AG09319 (cell line): Measurements from ENCODE around the gene TNNC2.
"Not testable (repeated sequence)": the region's sequence is repeated elsewhere in the genome, so short reads cannot be mapped to it uniquely, and the experiment has no call there.

Experiments
- DNase-seq: peaks from one replicate; pipeline ENCODE4 v3.0.0-alpha.2; 2010; ENCODE audit warnings: low read depth; ENCODE audit errors: extremely low read depth
- CTCF ChIP-seq: IDR thresholded peaks from 2 replicates; pipeline ENCODE4 v1.5.1; 2011; ENCODE audit warnings: low read depth, mild to moderate bottlenecking, inconsistent platforms, low read length, moderate library complexity

TNNC2 gene

GRCh38 chr20:45835825-45836224 lies 8.7 kb upstream of the TNNC2 start:
- TF ChIP-seq CTCF, result no peak
- peak; percentile 78 for DNase-seq

GRCh38 chr20:45835329-45835765 lies 8.2 kb upstream of the TNNC2 start:
- no peak for TF ChIP-seq CTCF
- no peak for DNase-seq

GRCh38 chr20:45834797-45835161 lies 7.7 kb upstream of the TNNC2 start:
- no peak for TF ChIP-seq CTCF
- DNase-seq, result no peak

GRCh38 chr20:45833883-45834796 lies 7.0 kb upstream of the TNNC2 start:
- no peak for TF ChIP-seq CTCF
- no peak for DNase-seq

GRCh38 chr20:45833030-45833882 lies 6.1 kb upstream of the TNNC2 start, which contains the start of gene SNX21:
Gene SNX21, plus strand, starts transcription at chr20:45833799. Its CDS starts 121 bp downstream, at chr20:45833920.
- DNase-seq, result peak; percentile 84
- no peak for TF ChIP-seq CTCF

GRCh38 chr20:45832619-45833018 lies 5.5 kb upstream of the TNNC2 start:
- TF ChIP-seq CTCF, result no peak

GRCh38 chr20:45829673-45830106 lies 2.6 kb upstream of the TNNC2 start:
- DNase-seq, result not testable (repeated sequence)

More at GRCh38 chr20:45832619-45833018, 5.5 kb upstream of the TNNC2 start:
- no peak for DNase-seq
